Measurements from ENCODE around the gene ITK.

ITK gene

DNA sequence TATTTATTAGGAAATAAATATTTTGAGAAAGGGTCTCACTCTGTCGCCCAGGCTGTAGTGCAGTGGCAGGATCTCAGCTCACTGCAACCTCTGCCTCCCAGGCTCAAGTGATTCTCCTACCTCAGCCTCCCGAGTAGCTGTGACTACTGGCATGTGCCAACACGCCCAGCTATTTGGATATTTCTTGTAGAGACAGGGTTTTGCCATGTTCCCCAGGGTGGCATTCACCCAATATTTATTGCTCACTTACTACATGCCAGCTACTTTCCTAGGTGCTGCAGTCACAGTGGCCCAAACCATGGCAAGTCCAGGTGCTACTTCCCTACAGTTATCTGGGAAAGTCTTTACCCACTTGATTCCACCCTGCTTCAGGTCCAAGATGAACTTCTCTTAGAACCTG lies 29.6 kb upstream of the ITK start:
- Histone ChIP-seq H4K91ac (ENCODE audit: low read depth, low read length, poor library complexity) (no peak overlapping the region), H3K4me2 (ENCODE audit: insufficient read depth, low read length, poor library complexity, severe bottlenecking) (no peak overlapping the region), H2BK120ac (ENCODE audit: low read depth, low read length) (peak overlapping the region; percentile 76), H3K79me1 (ENCODE audit: low read depth, low read length) (no peaks in the 10 kb centered on the region), H2BK5ac (ENCODE audit: low read length) (no peak overlapping the region), H2BK15ac (ENCODE audit: low read length) (no peak overlapping the region), H3K4me1 (ENCODE audit: control insufficient read depth in 2 of 2, insufficient read depth in 1 of 2, low read depth in 1 of 2, low read length in 2 of 2) (no peaks in the 10 kb centered on the region), H3K27ac (replicated peaks; ENCODE audit: low read length) (no peak overlapping the region), H3K18ac (ENCODE audit: low read length) (peak overlapping the region; percentile 8), H3K9me3 (replicated peaks in 1 of 2; ENCODE audit: control insufficient read depth in 2 of 2, insufficient read depth in 1 of 2, low read depth in 1 of 2, low read length in 2 of 2) (no peaks in the 10 kb centered on the region), H3K4me3 (ENCODE audit: low read length in 2 of 2) (no peak overlapping the region), H3K36me3 (replicated peaks in 1 of 2; ENCODE audit: control insufficient read depth in 2 of 2, insufficient read depth in 2 of 2, low read length in 2 of 2) (no peaks in the 10 kb centered on the region), H3K9ac (ENCODE audit: low read depth, low read length, poor library complexity) (no peak overlapping the region), H4K8ac (ENCODE audit: low read depth, low read length) (no peak overlapping the region), H3K23ac (ENCODE audit: low read depth, low read length, poor library complexity) (no peak overlapping the region), H2AFZ (ENCODE audit: low read length) (no peak overlapping the region), H3K27me3 (ENCODE audit: control insufficient read depth in 3 of 3, insufficient read depth in 3 of 3, low read depth in 1 of 3, low read length in 3 of 3) (peaks cover 0 to 10% (median 0%) of the 10 kb centered on the region in 3 experiments), H2AK5ac (ENCODE audit: low read depth, low read length) (no peak overlapping the region), H3K14ac (ENCODE audit: low read length) (no peak overlapping the region), H2BK12ac (ENCODE audit: low read length) (no peak overlapping the region), H3K4ac (ENCODE audit: low read length) (no peak overlapping the region)
- DNase-seq (ENCODE audit: low spot score) = no peak
- WGBS, 2 donors (ENCODE audit: extremely low coverage in 2 of 2, insufficient read length in 2 of 2, insufficient replicate concordance in 1 of 2) = no CpG with 5 or more reads among the region's 3 CpGs

DNA sequence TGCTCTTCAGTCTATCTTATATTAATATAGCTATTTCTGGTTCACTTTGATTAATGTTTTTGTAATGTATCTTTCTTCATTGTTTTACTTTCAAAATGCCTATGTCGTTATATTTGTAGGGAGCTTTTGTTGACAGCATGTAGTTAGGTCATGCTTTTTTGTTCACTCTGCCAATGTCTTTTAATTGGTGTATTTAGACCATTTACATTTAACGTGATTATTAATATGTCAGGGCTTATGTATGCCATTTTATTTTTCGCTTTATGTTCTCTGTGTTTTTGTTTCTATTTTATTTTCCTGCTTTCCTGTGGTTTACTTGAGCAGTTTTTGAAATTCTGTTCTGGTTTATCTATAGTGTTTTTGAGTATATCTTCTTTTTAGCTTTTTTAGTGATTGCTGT lies 25.3 kb upstream of the ITK start:
- H4K8ac ChIP-seq (ENCODE audit: low read depth, low read length) = no peak overlapping the region
- no peak overlapping the region for H3K23ac ChIP-seq (ENCODE audit: low read depth, low read length, poor library complexity)
- no peaks in the 10 kb centered on the region for H3K79me1 ChIP-seq (ENCODE audit: low read depth, low read length)
- H2BK12ac ChIP-seq (ENCODE audit: low read length) = no peak overlapping the region
- H3K9me3 ChIP-seq (replicated peaks in 1 of 2; ENCODE audit: control insufficient read depth in 2 of 2, insufficient read depth in 1 of 2, low read depth in 1 of 2, low read length in 2 of 2) = no peaks in the 10 kb centered on the region
- H3K4ac ChIP-seq (ENCODE audit: low read length) = no peak overlapping the region
- DNase-seq (ENCODE audit: low spot score) = no peak
- no peak overlapping the region for H3K4me3 ChIP-seq (ENCODE audit: low read length in 2 of 2)
- H2BK5ac ChIP-seq (ENCODE audit: low read length) = no peak overlapping the region
- no peaks in the 10 kb centered on the region for H3K4me1 ChIP-seq (ENCODE audit: control insufficient read depth in 2 of 2, insufficient read depth in 1 of 2, low read depth in 1 of 2, low read length in 2 of 2)
- no peak overlapping the region for H2AFZ ChIP-seq (ENCODE audit: low read length)
- no peak overlapping the region for H3K27ac ChIP-seq (replicated peaks; ENCODE audit: low read length)
- H3K14ac ChIP-seq (ENCODE audit: low read length) = no peak overlapping the region
- H3K18ac ChIP-seq (ENCODE audit: low read length) = no peak overlapping the region
- no CpG with 5 or more reads among the region's 3 CpGs for WGBS, 2 donors (ENCODE audit: extremely low coverage in 2 of 2, insufficient read length in 2 of 2, insufficient replicate concordance in 1 of 2)
- no peak overlapping the region for H3K9ac ChIP-seq (ENCODE audit: low read depth, low read length, poor library complexity)
- no peak overlapping the region for H2BK15ac ChIP-seq (ENCODE audit: low read length)
- no peak overlapping the region for H4K91ac ChIP-seq (ENCODE audit: low read depth, low read length, poor library complexity)
- no peak overlapping the region for H2BK120ac ChIP-seq (ENCODE audit: low read depth, low read length)
- H2AK5ac ChIP-seq (ENCODE audit: low read depth, low read length) = no peak overlapping the region
- H3K36me3 ChIP-seq (replicated peaks in 1 of 2; ENCODE audit: control insufficient read depth in 2 of 2, insufficient read depth in 2 of 2, low read length in 2 of 2) = no peaks in the 10 kb centered on the region
- no peak overlapping the region for H3K4me2 ChIP-seq (ENCODE audit: insufficient read depth, low read length, poor library complexity, severe bottlenecking)
- H3K27me3 ChIP-seq (ENCODE audit: control insufficient read depth in 3 of 3, insufficient read depth in 3 of 3, low read depth in 1 of 3, low read length in 3 of 3) = peaks cover 0 to 15% (median 0%) of the 10 kb centered on the region in 3 experiments

DNA sequence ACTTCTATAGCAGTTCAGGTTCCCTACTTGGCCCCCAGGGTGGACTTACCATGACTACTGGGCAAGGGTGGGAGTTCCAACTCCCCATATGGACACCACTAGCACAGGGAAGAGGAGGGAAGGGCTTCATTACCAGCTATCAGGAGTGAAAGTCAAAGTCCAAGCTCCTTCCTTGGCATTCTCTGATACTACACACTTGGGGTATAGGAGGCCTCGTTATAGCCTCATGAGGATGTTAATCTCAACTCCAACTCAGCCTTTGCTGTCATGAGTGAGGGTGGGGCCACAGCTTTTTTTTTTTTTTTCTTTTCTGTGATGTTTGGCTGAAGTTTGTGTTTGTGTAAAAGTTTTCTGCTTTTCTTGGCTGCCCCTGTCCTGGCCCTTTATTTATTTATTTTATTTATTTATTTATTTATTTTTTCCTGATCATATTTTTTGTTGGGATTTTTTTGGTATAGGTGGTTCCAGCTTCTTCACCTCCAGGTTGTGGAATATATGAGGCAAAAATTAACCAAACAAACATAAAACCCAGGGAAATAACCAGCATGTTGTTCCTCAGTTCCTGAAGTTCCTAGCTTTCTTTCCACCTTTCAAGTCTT lies 23.2 kb upstream of the ITK start:
- Histone ChIP-seq H4K91ac (ENCODE audit: low read depth, low read length, poor library complexity) (no peak overlapping the region), H2BK5ac (ENCODE audit: low read length) (no peak overlapping the region), H3K36me3 (replicated peaks in 1 of 2; ENCODE audit: control insufficient read depth in 2 of 2, insufficient read depth in 2 of 2, low read length in 2 of 2) (no peaks in the 10 kb centered on the region), H3K4ac (ENCODE audit: low read length) (no peak overlapping the region), H3K27ac (replicated peaks; ENCODE audit: low read length) (no peak overlapping the region), H2AK5ac (ENCODE audit: low read depth, low read length) (no peak overlapping the region), H2BK12ac (ENCODE audit: low read length) (no peak overlapping the region), H2AFZ (ENCODE audit: low read length) (no peak overlapping the region), H3K14ac (ENCODE audit: low read length) (no peak overlapping the region), H3K4me2 (ENCODE audit: insufficient read depth, low read length, poor library complexity, severe bottlenecking) (no peak overlapping the region), H3K79me1 (ENCODE audit: low read depth, low read length) (no peaks in the 10 kb centered on the region), H3K9me3 (replicated peaks in 1 of 2; ENCODE audit: control insufficient read depth in 2 of 2, insufficient read depth in 1 of 2, low read depth in 1 of 2, low read length in 2 of 2) (no peaks in the 10 kb centered on the region), H3K23ac (ENCODE audit: low read depth, low read length, poor library complexity) (no peak overlapping the region), H3K18ac (ENCODE audit: low read length) (no peak overlapping the region), H3K27me3 (ENCODE audit: control insufficient read depth in 3 of 3, insufficient read depth in 3 of 3, low read depth in 1 of 3, low read length in 3 of 3) (peaks cover 0 to 15% (median 0%) of the 10 kb centered on the region in 3 experiments), H2BK15ac (ENCODE audit: low read length) (no peak overlapping the region), H3K4me3 (ENCODE audit: low read length in 2 of 2) (no peak overlapping the region), H3K9ac (ENCODE audit: low read depth, low read length, poor library complexity) (no peak overlapping the region), H2BK120ac (ENCODE audit: low read depth, low read length) (no peak overlapping the region), H4K8ac (ENCODE audit: low read depth, low read length) (no peak overlapping the region), H3K4me1 (ENCODE audit: control insufficient read depth in 2 of 2, insufficient read depth in 1 of 2, low read depth in 1 of 2, low read length in 2 of 2) (no peaks in the 10 kb centered on the region)
- no peak for DNase-seq (ENCODE audit: low spot score)
- WGBS, 2 donors (ENCODE audit: extremely low coverage in 2 of 2, insufficient read length in 2 of 2, insufficient replicate concordance in 1 of 2) = no CpG with 5 or more reads among the region's 1 CpG

DNA sequence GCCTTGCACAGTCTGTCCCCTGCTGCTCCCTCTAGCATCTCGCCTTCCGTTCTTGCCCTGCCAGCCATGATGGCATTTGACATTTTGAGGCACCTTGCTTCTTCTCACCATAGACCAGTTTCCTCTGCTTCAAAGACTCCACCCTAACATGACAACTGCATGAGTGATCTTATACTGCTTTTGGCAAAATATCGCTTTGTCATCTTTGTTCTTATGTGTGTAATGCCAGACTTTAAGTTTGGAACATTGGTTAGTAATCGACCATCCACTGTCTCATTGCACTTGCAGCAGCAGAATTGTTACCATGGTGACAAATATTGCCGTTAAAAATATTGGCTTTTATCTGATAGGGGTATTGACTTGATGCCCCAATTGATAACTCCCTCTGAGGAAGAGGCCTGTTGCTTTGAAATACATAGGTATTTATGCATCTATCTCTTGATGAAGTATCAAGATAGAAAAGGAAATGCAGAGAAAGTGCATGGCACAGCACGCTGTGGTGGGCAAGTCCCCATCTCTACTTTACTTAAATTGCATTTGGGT lies 21.4 kb upstream of the ITK start:
- Histone ChIP-seq H3K27me3 (ENCODE audit: control insufficient read depth in 3 of 3, insufficient read depth in 3 of 3, low read depth in 1 of 3, low read length in 3 of 3) (peaks cover 0 to 15% (median 0%) of the 10 kb centered on the region in 3 experiments), H2AK5ac (ENCODE audit: low read depth, low read length) (no peak overlapping the region), H3K4ac (ENCODE audit: low read length) (no peak overlapping the region), H3K9me3 (replicated peaks in 1 of 2; ENCODE audit: control insufficient read depth in 2 of 2, insufficient read depth in 1 of 2, low read depth in 1 of 2, low read length in 2 of 2) (no peaks in the 10 kb centered on the region), H3K79me1 (ENCODE audit: low read depth, low read length) (no peaks in the 10 kb centered on the region), H3K9ac (ENCODE audit: low read depth, low read length, poor library complexity) (no peak overlapping the region), H4K91ac (ENCODE audit: low read depth, low read length, poor library complexity) (no peak overlapping the region), H3K23ac (ENCODE audit: low read depth, low read length, poor library complexity) (no peak overlapping the region), H3K4me2 (ENCODE audit: insufficient read depth, low read length, poor library complexity, severe bottlenecking) (no peak overlapping the region), H2BK120ac (ENCODE audit: low read depth, low read length) (no peak overlapping the region), H2BK15ac (ENCODE audit: low read length) (no peak overlapping the region), H3K36me3 (replicated peaks in 1 of 2; ENCODE audit: control insufficient read depth in 2 of 2, insufficient read depth in 2 of 2, low read length in 2 of 2) (no peaks in the 10 kb centered on the region), H3K4me1 (ENCODE audit: control insufficient read depth in 2 of 2, insufficient read depth in 1 of 2, low read depth in 1 of 2, low read length in 2 of 2) (no peaks in the 10 kb centered on the region), H3K27ac (replicated peaks; ENCODE audit: low read length) (no peak overlapping the region), H3K4me3 (ENCODE audit: low read length in 2 of 2) (no peak overlapping the region), H2BK5ac (ENCODE audit: low read length) (no peak overlapping the region), H2AFZ (ENCODE audit: low read length) (no peak overlapping the region), H3K18ac (ENCODE audit: low read length) (no peak overlapping the region), H2BK12ac (ENCODE audit: low read length) (no peak overlapping the region), H4K8ac (ENCODE audit: low read depth, low read length) (no peak overlapping the region), H3K14ac (ENCODE audit: low read length) (no peak overlapping the region)
- no peak for DNase-seq (ENCODE audit: low spot score)
- no CpG with 5 or more reads among the region's 6 CpGs for WGBS, 2 donors (ENCODE audit: extremely low coverage in 2 of 2, insufficient read length in 2 of 2, insufficient replicate concordance in 1 of 2)
